Endothelial cell of umbilical vein (primary cell): ENCODE results near the gene SDK2. TPM values are rescaled to one million over a fixed set of nuclear protein-coding genes. Genes with fewer than 3 reads are reported as not detected.

Source experiments
- BruUV-seq: library from RNA; stranded (reverse); fragments of 400-500 nt; replicated peaks from 2 replicates; lab custom pipeline; 2021; lab: Mats Ljungman, UMichigan
- CTCF ChIA-PET: fragments of 300-600, 350-600 bp; sonication (Branson Sonifier 250); formaldehyde crosslinking; loops from one replicate; lab custom pipeline; 2021; ENCODE audit warnings: antibody characterized with exemption, inconsistent platforms; lab: Charles Lee
- POLR2A ChIA-PET: fragments of 300-600, 350-600 bp; sonication (Branson Sonifier 250); formaldehyde crosslinking; loops from one replicate; lab custom pipeline; 2021; ENCODE audit warnings: antibody characterized with exemption, inconsistent platforms; lab: Charles Lee
- DNase-seq: peaks from one replicate; pipeline ENCODE4 v3.0.0-alpha.2; 2011; ENCODE audit warnings: low read depth, low spot score
- FAIRE-seq: peaks from 2 replicates; lab custom pipeline; 2011; peaks lifted over from hg19 to GRCh38; lab: Jason Lieb, UNC
- H2AFZ ChIP-seq: 2 replicates; pipeline ENCODE4 v1.6.0; 2012; ENCODE audit warnings: low read depth, low read length, control low read depth, inconsistent platforms
- H3K27ac ChIP-seq: 2 replicates; pipeline ENCODE4 v1.5.1; 2011; ENCODE audit warnings: low read depth, mild to moderate bottlenecking, control low read depth, low read length, moderate library complexity; ENCODE audit not compliant: insufficient read depth
- H3K27me3 ChIP-seq, 2 experiments: 2 replicates each; pipeline versions ENCODE4 v1.6.0 to v1.6.1; 2011; ENCODE audit warnings: low read length in 2 of 2, mixed read lengths in 1 of 2; ENCODE audit not compliant: control insufficient read depth in 2 of 2, insufficient read depth in 2 of 2
- H3K36me3 ChIP-seq, 2 experiments: 2 replicates in 1 of 2; 3 replicates in 1 of 2; pipeline ENCODE4 v1.5.1; 2011; ENCODE audit warnings: low read length in 2 of 2, mild to moderate bottlenecking in 1 of 2, moderate library complexity in 1 of 2; ENCODE audit not compliant: control insufficient read depth in 2 of 2, insufficient read depth in 2 of 2; ENCODE audit errors: extremely low read depth in 1 of 2
- H3K4me1 ChIP-seq: 3 replicates; pipeline ENCODE4 v1.5.1; 2011; ENCODE audit warnings: mild to moderate bottlenecking, low read length; ENCODE audit not compliant: control insufficient read depth, insufficient read depth; ENCODE audit errors: extremely low read depth
- H3K4me2 ChIP-seq: 2 replicates; pipeline ENCODE4 v1.6.1; 2011; ENCODE audit warnings: low read length, control low read depth, mixed read lengths; ENCODE audit not compliant: insufficient read depth
- H3K4me3 ChIP-seq, 3 experiments: fragments of 200-600 bp in 1 of 3; sonication (generic), shearing (Covaris generic) in 1 of 3; replicated peaks in 1 of 3; 2 replicates each; pipeline ENCODE4 v1.5.1; 2011 to 2016; ENCODE audit warnings: control low read depth in 3 of 3, low read length in 3 of 3, mild to moderate bottlenecking in 2 of 3, inconsistent platforms in 1 of 3, low read depth in 1 of 3, moderate library complexity in 1 of 3; ENCODE audit not compliant: insufficient read depth in 1 of 3
- H3K79me2 ChIP-seq: 2 replicates; pipeline ENCODE4 v1.6.0; 2012; ENCODE audit warnings: low read length, inconsistent platforms; ENCODE audit not compliant: control insufficient read depth, insufficient read depth
- H3K9ac ChIP-seq: replicated peaks from 2 replicates; pipeline ENCODE3; 2011; ENCODE audit warnings: low read length, control low read depth; ENCODE audit not compliant: insufficient read depth; ENCODE audit errors: extremely low read depth
- H3K9me1 ChIP-seq: replicated peaks from 3 replicates; pipeline ENCODE4 v1.6.0; 2011; ENCODE audit warnings: mild to moderate bottlenecking, low read length; ENCODE audit not compliant: control insufficient read depth, insufficient read depth; ENCODE audit errors: extremely low read depth
- H3K9me3 ChIP-seq: replicated peaks from 2 replicates; pipeline ENCODE4 v1.5.1; 2012; ENCODE audit warnings: low read length, inconsistent platforms; ENCODE audit not compliant: control insufficient read depth, insufficient read depth
- H4K20me1 ChIP-seq: replicated peaks from 2 replicates; pipeline ENCODE3; 2011; ENCODE audit warnings: mild to moderate bottlenecking, low read length; ENCODE audit not compliant: control insufficient read depth, insufficient read depth; ENCODE audit errors: extremely low read depth
- CTCF ChIP-seq, 2 donors: IDR thresholded peaks; 1 replicate in 1 of 2; 2 replicates in 1 of 2; pipeline ENCODE4 v1.5.1; 2011; ENCODE audit warnings: low read length in 2 of 2, mild to moderate bottlenecking in 2 of 2, moderate library complexity in 2 of 2, control low read depth in 1 of 2, inconsistent platforms in 1 of 2, low read depth in 1 of 2; ENCODE audit not compliant: insufficient read depth in 1 of 2; ENCODE audit errors: extremely low read depth in 1 of 2
- EZH2 ChIP-seq: IDR thresholded peaks from 2 replicates; pipeline ENCODE4 v1.6.1; 2012; ENCODE audit warnings: borderline replicate concordance, low read depth, mild to moderate bottlenecking, moderate library complexity, low read length, inconsistent platforms; ENCODE audit not compliant: severe bottlenecking
- FOS ChIP-seq: IDR thresholded peaks from 2 replicates; pipeline ENCODE4 v1.6.1; 2011; ENCODE audit warnings: mild to moderate bottlenecking, low read length, moderate library complexity, borderline replicate concordance; ENCODE audit not compliant: insufficient read depth
- JUN ChIP-seq: IDR thresholded peaks from 2 replicates; pipeline ENCODE4 v1.6.1; 2011; ENCODE audit warnings: borderline replicate concordance, low read depth; ENCODE audit not compliant: insufficient read length, insufficient read depth
- MAX ChIP-seq: IDR thresholded peaks from 2 replicates; pipeline ENCODE4 v1.6.1; 2011; ENCODE audit not compliant: insufficient read depth, insufficient read length
- MYC ChIP-seq: IDR thresholded peaks from one replicate; pipeline ENCODE4 v1.6.1; 2011; ENCODE audit warnings: mild to moderate bottlenecking, low read depth, low read length
- POLR2A ChIP-seq: IDR thresholded peaks from 2 replicates; pipeline ENCODE4 v1.6.1; 2012; ENCODE audit warnings: low read depth, mild to moderate bottlenecking, control low read depth, low read length
- POLR2AphosphoS5 ChIP-seq: IDR thresholded peaks from 2 replicates; pipeline ENCODE4 v1.6.1; 2012; ENCODE audit warnings: low read depth, mild to moderate bottlenecking, control low read depth, low read length, moderate library complexity; ENCODE audit not compliant: insufficient read depth
- dilution Hi-C: fragments of 300-500 bp; cut with MboI; formaldehyde crosslinking; loops from one replicate; pipeline ENCODE4 v1.15.0; 2019; ENCODE audit warnings: low sequenced_read_pairs; ENCODE audit not compliant: extremely low pct_ligation_motif_present
- intact Hi-C: fragments of 100-400 bp; cut with micrococcal nuclease; formaldehyde crosslinking; loops from one replicate; pipeline ENCODE4 v1.10.0; 2022
- polyA plus RNA-seq, 4 experiments: library from polyadenylated mRNA; depleted of rRNA in 3 of 4; stranded (reverse) in 3 of 4; unstranded in 1 of 4; fragments of >200 nt; gene quantifications; 2 replicates each; pipeline versions ENCODE4 v1.2.1 to v1.2.3, GENCODE V29; 2011 to 2012; ENCODE audit warnings: missing spikeins in 1 of 4
- total RNA-seq: library from RNA; stranded (reverse); gene quantifications from 2 replicates; pipeline ENCODE4 v1.2.3, GENCODE V29; 2021

The SDK2 gene
- total and polyA plus RNA-seq, 2 donors (not counting 3 experiments of a cell fraction or from before 2014, with no cell fraction given), result not detected

GRCh38 chr17:73654241-73654640, 10.0 kb upstream of the SDK2 start:
- Histone ChIP-seq H3K27me3 (no peaks in the 10 kb centered on the region), H3K9me1 (no peaks in the 10 kb centered on the region), H3K9me3 (no peaks in the 10 kb centered on the region), H3K4me2 (no peak overlapping the region), H3K4me3 (no peak overlapping the region), H3K36me3 (no peaks in the 10 kb centered on the region), H2AFZ (no peak overlapping the region), H3K79me2 (no peaks in the 10 kb centered on the region), H4K20me1 (no peaks in the 10 kb centered on the region), H3K9ac (no peak overlapping the region), H3K4me1 (no peaks in the 10 kb centered on the region), H3K27ac (no peak overlapping the region)
- TF ChIP-seq MYC (no peak), CTCF (IDR thresholded peaks at IDR 0.05; ENCODE audit: extremely low read depth in 1 of 2, insufficient read depth in 1 of 2, low read depth in 1 of 2, low read length in 2 of 2) (no peak), EZH2 (no peak), FOS (no peak), POLR2AphosphoS5 (no peak), JUN (no peak), MAX (no peak), POLR2A (no peak)
- DNase-seq (no peak), FAIRE-seq (no peak)
- CTCF ChIA-PET, result no interaction called here
- dilution Hi-C loops (no loop called here), intact Hi-C loops (no loop called here)
- POLR2A ChIA-PET, result no interaction called here
- no TSS peak for BruUV-seq
